H1 (cell line): Measurements from ENCODE around the gene NTRK2. TPM values are rescaled to one million over a fixed set of nuclear protein-coding genes. Genes with fewer than 3 reads are reported as not detected.

Experiments
- CTCF ChIA-PET: fragments of 300-600 bp; sonication (Branson Sonifier 250); formaldehyde crosslinking; loops from one replicate; lab custom pipeline; 2021; ENCODE audit not compliant: partially characterized antibody; lab: Charles Lee
- POLR2A ChIA-PET: fragments of 300-600 bp; sonication (Branson Sonifier 250); formaldehyde crosslinking; loops from one replicate; lab custom pipeline; 2021; ENCODE audit warnings: inconsistent platforms; ENCODE audit not compliant: partially characterized antibody; lab: Charles Lee
- DNase-seq, 2 experiments: peaks; one replicate each; pipeline versions ENCODE4 v3.0.0 to v3.0.0-alpha.2; 2010 to 2022; ENCODE audit warnings: low spot score in 2 of 2, low read depth in 1 of 2, mixed read lengths in 1 of 2
- FAIRE-seq: peaks from 2 replicates; lab custom pipeline; 2011; peaks lifted over from hg19 to GRCh38; lab: Jason Lieb, UNC
- H2AFZ ChIP-seq: 2 replicates; pipeline ENCODE4 v1.8.1; 2012; ENCODE audit warnings: low read length, inconsistent platforms
- H2AK5ac ChIP-seq: 2 replicates; pipeline ENCODE4 v1.6.1; 2013; ENCODE audit warnings: low read depth, low read length
- H2BK120ac ChIP-seq: replicated peaks from 2 replicates; pipeline ENCODE3; 2013; ENCODE audit warnings: low read depth, low read length, inconsistent platforms
- H2BK12ac ChIP-seq: 2 replicates; pipeline ENCODE4 v1.6.1; 2013; ENCODE audit warnings: low read depth, low read length
- H2BK15ac ChIP-seq: 2 replicates; pipeline ENCODE4 v1.6.1; 2013; ENCODE audit warnings: low read length
- H2BK20ac ChIP-seq: 2 replicates; pipeline ENCODE4 v1.6.1; 2013; ENCODE audit warnings: low read length
- H2BK5ac ChIP-seq: 2 replicates; pipeline ENCODE4 v1.6.1; 2013; ENCODE audit warnings: low read depth, low read length
- H3K14ac ChIP-seq: 2 replicates; pipeline ENCODE4 v1.6.1; 2013; ENCODE audit warnings: inconsistent platforms; ENCODE audit not compliant: insufficient read length
- H3K18ac ChIP-seq: 2 replicates; pipeline ENCODE4 v1.6.1; 2013; ENCODE audit warnings: low read length; ENCODE audit errors: extremely low read depth
- H3K23ac ChIP-seq: 2 replicates; pipeline ENCODE4 v1.6.1; 2013; ENCODE audit warnings: inconsistent platforms; ENCODE audit not compliant: insufficient read length
- H3K23me2 ChIP-seq: 2 replicates; pipeline ENCODE4 v1.6.1; 2013; ENCODE audit warnings: low read depth, low read length
- H3K27ac ChIP-seq: 2 replicates; pipeline ENCODE4 v1.6.1; 2011; ENCODE audit warnings: low read depth, low read length, inconsistent platforms
- H3K27me3 ChIP-seq, 4 experiments: replicated peaks in 1 of 4; 1 replicate in 1 of 4; 2 replicates in 3 of 4; pipeline versions ENCODE4 v1.6.1 to v1.8.1; 2011 to 2013; ENCODE audit warnings: low read length in 3 of 4, mild to moderate bottlenecking in 3 of 4, inconsistent platforms in 2 of 4, mixed read lengths in 2 of 4, moderate library complexity in 1 of 4; ENCODE audit not compliant: control insufficient read depth in 3 of 4, insufficient read depth in 3 of 4; ENCODE audit errors: extremely low read depth in 1 of 4
- H3K36me3 ChIP-seq, 4 experiments: 2 replicates each; pipeline versions ENCODE4 v1.6.1 to v1.8.1; 2011 to 2013; ENCODE audit warnings: mild to moderate bottlenecking in 4 of 4, low read length in 3 of 4, moderate library complexity in 2 of 4, control low read depth in 1 of 4, inconsistent platforms in 1 of 4; ENCODE audit not compliant: insufficient read depth in 4 of 4, control insufficient read depth in 2 of 4
- H3K4ac ChIP-seq: replicated peaks from 2 replicates; pipeline ENCODE3; 2013; ENCODE audit warnings: low read length, low read depth, mixed read lengths, inconsistent platforms; ENCODE audit not compliant: insufficient read length
- H3K4me1 ChIP-seq, 4 experiments: replicated peaks in 1 of 4; 1 replicate in 1 of 4; 2 replicates in 3 of 4; pipeline versions ENCODE4 v1.6.1 to v1.8.1; 2011 to 2013; ENCODE audit warnings: low read length in 3 of 4, inconsistent platforms in 2 of 4, mixed read lengths in 1 of 4; ENCODE audit not compliant: insufficient read depth in 4 of 4, control insufficient read depth in 3 of 4
- H3K4me2 ChIP-seq, 2 experiments: 2 replicates each; pipeline versions ENCODE4 v1.6.1 to v1.8.1; 2011 to 2013; ENCODE audit warnings: low read depth in 2 of 2, low read length in 2 of 2, control low read depth in 1 of 2, inconsistent platforms in 1 of 2, mild to moderate bottlenecking in 1 of 2; ENCODE audit not compliant: insufficient read depth in 1 of 2
- H3K4me3 ChIP-seq, 4 experiments: fragments of 200-600, 300-600 bp in 1 of 4; sonication (generic), shearing (Covaris generic), sonication (Bioruptor Twin) in 1 of 4; 2 replicates each; pipeline versions ENCODE4 v1.5.1 to v1.8.1; 2011 to 2016; ENCODE audit warnings: low read length in 4 of 4, low read depth in 3 of 4, control low read depth in 2 of 4, inconsistent platforms in 2 of 4, mild to moderate bottlenecking in 2 of 4, mixed read lengths in 1 of 4, moderate library complexity in 1 of 4; ENCODE audit not compliant: insufficient read depth in 2 of 4; ENCODE audit errors: extremely low read depth in 1 of 4
- H3K56ac ChIP-seq: replicated peaks from 2 replicates; pipeline ENCODE3; 2013; ENCODE audit warnings: low read depth, mild to moderate bottlenecking, mixed read lengths, low read length, inconsistent platforms; ENCODE audit not compliant: insufficient read length
- H3K79me1 ChIP-seq: 2 replicates; pipeline ENCODE4 v1.6.1; 2013; ENCODE audit warnings: low read depth, low read length, control low read depth
- H3K79me2 ChIP-seq, 2 experiments: 2 replicates each; pipeline versions ENCODE4 v1.6.1 to v1.8.1; 2012 to 2013; ENCODE audit warnings: low read length in 2 of 2, mild to moderate bottlenecking in 2 of 2, inconsistent platforms in 1 of 2; ENCODE audit not compliant: insufficient read depth in 2 of 2, control insufficient read depth in 1 of 2
- H3K9ac ChIP-seq, 4 experiments: replicated peaks in 1 of 4; 1 replicate in 1 of 4; 2 replicates in 3 of 4; pipeline versions ENCODE4 v1.6.1 to v1.8.1; 2011 to 2013; ENCODE audit warnings: low read depth in 3 of 4, low read length in 3 of 4, control low read depth in 2 of 4, mild to moderate bottlenecking in 2 of 4, moderate library complexity in 2 of 4, inconsistent platforms in 1 of 4; ENCODE audit errors: extremely low read depth in 1 of 4
- H3K9me3 ChIP-seq, 2 experiments: 2 replicates each; pipeline versions ENCODE4 v1.6.1 to v1.8.1; 2012 to 2013; ENCODE audit warnings: mild to moderate bottlenecking in 2 of 2, moderate library complexity in 2 of 2, control low read depth in 1 of 2, inconsistent platforms in 1 of 2, low read depth in 1 of 2, low read length in 1 of 2, mixed read lengths in 1 of 2; ENCODE audit not compliant: insufficient read depth in 2 of 2
- H4K20me1 ChIP-seq, 2 experiments: replicated peaks in 1 of 2; 2 replicates each; pipeline versions ENCODE3 to v1.8.1; 2011 to 2013; ENCODE audit warnings: inconsistent platforms in 2 of 2, low read length in 2 of 2, mild to moderate bottlenecking in 1 of 2; ENCODE audit not compliant: insufficient read depth in 2 of 2, control insufficient read depth in 1 of 2
- H4K5ac ChIP-seq: 2 replicates; pipeline ENCODE4 v1.6.1; 2013; ENCODE audit warnings: low read length, low read depth, mixed read lengths, inconsistent platforms; ENCODE audit not compliant: insufficient read length
- H4K8ac ChIP-seq: 2 replicates; pipeline ENCODE4 v1.8.0; 2013; ENCODE audit warnings: mild to moderate bottlenecking, moderate library complexity, low read length, inconsistent platforms; ENCODE audit not compliant: insufficient read depth; ENCODE audit errors: extremely low read depth
- H4K91ac ChIP-seq: replicated peaks from 2 replicates; pipeline ENCODE3; 2013; ENCODE audit warnings: low read length, mixed read lengths, inconsistent platforms; ENCODE audit not compliant: insufficient read length
- BRCA1 ChIP-seq: IDR thresholded peaks from 2 replicates; pipeline ENCODE4 v1.6.1; 2012; ENCODE audit warnings: low read depth, low read length, improper control_type of control experiment
- RNF2 ChIP-seq: fragments of 200-900, 300-1000 bp; sonication (generic); IDR thresholded peaks from 2 replicates; pipeline ENCODE4 v1.7.1; 2016; ENCODE audit warnings: borderline replicate concordance, low read depth, mild to moderate bottlenecking, antibody characterized with exemption, low read length; ENCODE audit not compliant: poor library complexity, severe bottlenecking; ENCODE audit errors: missing control alignments
- SAP30 ChIP-seq: fragments of 300-600 bp; sonication (generic); IDR thresholded peaks from 2 replicates; pipeline ENCODE4 v1.7.1; 2012; ENCODE audit warnings: low read length, moderate library complexity, mild to moderate bottlenecking, inconsistent platforms; ENCODE audit not compliant: insufficient read depth, insufficient replicate concordance
- ZNF274 ChIP-seq: IDR thresholded peaks from 2 replicates; pipeline ENCODE4 v1.7.0; 2012; ENCODE audit warnings: low read length, borderline replicate concordance; ENCODE audit errors: extremely low read depth
- WGBS, 2 experiments: shearing (Covaris generic) in 1 of 2; methylation state at CpG; one replicate each; pipeline versions ENCODE4 v1.1.6 to v1.1.7; 2013 to 2015; ENCODE audit warnings: low lambda C conversion rate in 2 of 2, mixed read lengths in 2 of 2, inconsistent platforms in 1 of 2, low coverage in 1 of 2, missing lambda C conversion rate in 1 of 2; ENCODE audit not compliant: insufficient replicate concordance in 2 of 2, insufficient coverage in 1 of 2, insufficient read length in 1 of 2; ENCODE audit errors: extremely low coverage in 1 of 2, missing lambda C conversion rate in 1 of 2; 5-methylcytosine and 5-hydroxymethylcytosine counted together
- polyA plus RNA-seq, 7 experiments: library from polyadenylated mRNA; depleted of rRNA in 3 of 7; stranded (reverse) in 5 of 7; unstranded in 2 of 7; fragments of >200 nt in 5 of 7; fragments of 200-250 nt in 2 of 7; gene quantifications; 1 replicate in 5 of 7; 2 replicates in 1 of 7; 4 replicates in 1 of 7; pipeline versions ENCODE4 v1.2.1 to v1.2.3, GENCODE V29; 2011 to 2013; ENCODE audit warnings: missing spikeins in 2 of 7, mixed read lengths in 2 of 7
- total RNA-seq: library from RNA; stranded (reverse); fragmentation: NEBNext Ultra II Directional; extraction: Animal tissue kit (Norgen Biotek cat#: 25700); gene quantifications from 2 replicates; pipeline ENCODE4 v1.2.1, GENCODE V29; 2021

NTRK2 gene
- total and polyA plus RNA-seq, 2 of the 8 experiments (the other 6 are each of a cell fraction or from before 2014, with no cell fraction given), result 0.03 to 0.04 TPM

- no peak overlapping the region for H3K18ac ChIP-seq
- no peak overlapping the region for H2BK5ac ChIP-seq
- TF ChIP-seq ZNF274, result no peak
- TF ChIP-seq RNF2, result no peak
- TF ChIP-seq BRCA1, result no peak
- TF ChIP-seq SAP30, result no peak
- TF ChIP-seq, all 59 proteins: peak for 0
- Histone ChIP-seq H3K4me1 (peaks cover 3 to 12% (median 7%) of the 10 kb centered on the region in 4 experiments; a peak in 3 of 7 replicates), H3K4me2 (no peak overlapping the region), H3K27me3 (no peaks in the 10 kb centered on the region), H3K4me3 (no peak overlapping the region), H4K5ac (no peak overlapping the region), H3K9ac (no peak overlapping the region), H3K79me1 (no peaks in the 10 kb centered on the region), H3K23ac (no peak overlapping the region), H4K8ac (no peak overlapping the region), H3K9me3 (no peaks in the 10 kb centered on the region), H2AFZ (no peak overlapping the region), H3K79me2 (no peaks in the 10 kb centered on the region), H4K20me1 (no peaks in the 10 kb centered on the region), H3K4ac (no peak overlapping the region), H3K14ac (no peak overlapping the region), H3K56ac (no peak overlapping the region), H2BK120ac (no peak overlapping the region), H3K36me3 (no peaks in the 10 kb centered on the region), H2BK12ac (no peak overlapping the region), H2AK5ac (no peak overlapping the region), H3K23me2 (no peaks in the 10 kb centered on the region), H2BK20ac (no peak overlapping the region), H3K27ac (no peak overlapping the region), H4K91ac (no peak overlapping the region), H2BK15ac (no peak overlapping the region)
- 88% methylated on average over 3 of the region's 3 CpGs; no CpG with 5 or more reads in 1 of the 2 experiments for WGBS, 2 experiments
- CTCF ChIA-PET, result interaction anchor here (1.0 to 1.6 kb wide), 4 partner anchors 10 to 123 kb away, joined by 3 to 4 read pairs (median 4); no protein-coding TSS in a partner anchor
- POLR2A ChIA-PET, result no interaction called here
- no peak for FAIRE-seq
- no peak for DNase-seq
These were observed 143.3 kb downstream of the NTRK2 start for GRCh38 chr9:84812847-84813246.
